Measurements from ENCODE around the gene PPME1. TPM values are rescaled to one million over a fixed set of nuclear protein-coding genes. Genes with fewer than 3 reads are reported as not detected.

Gene PPME1
- total and polyA plus RNA-seq, 2 donors (not counting 1 experiment from before 2014, with no cell fraction given) = 11.2 to 23.6 TPM

GRCh38 chr11:74297484-74297883 is 126.4 kb downstream of the PPME1 start:
- H3K27ac ChIP-seq (ENCODE audit: low read length in 2 of 2) = no peak overlapping the region
- no peak for DNase-seq
- WGBS (ENCODE audit: insufficient coverage) = no CpG with 5 or more reads among the region's 1 CpG
- H4K20me1 ChIP-seq (ENCODE audit: control insufficient read depth, insufficient read depth, low read length, poor library complexity, severe bottlenecking) = no peaks in the 10 kb centered on the region
- H3K9me3 ChIP-seq (ENCODE audit: control extremely low read depth in 1 of 3, control insufficient read depth in 2 of 3, insufficient read depth in 1 of 3, low read length in 2 of 3) = no peaks in the 10 kb centered on the region
- no peak overlapping the region for H3K4me3 Mint-ChIP-seq
- no peaks in the 10 kb centered on the region for H3K4me1 ChIP-seq (ENCODE audit: control insufficient read depth in 2 of 2, insufficient read depth in 2 of 2, low read length in 2 of 2)
- no peak overlapping the region for H3K9ac ChIP-seq (ENCODE audit: low read length)
- no peak overlapping the region for H3K4me2 ChIP-seq (replicated peaks; ENCODE audit: low read depth, low read length, poor library complexity, severe bottlenecking)
- ATAC-seq (ENCODE audit: low read depth) = no peak
- H2AFZ ChIP-seq (ENCODE audit: insufficient read depth, low read depth, low read length, poor library complexity, severe bottlenecking) = no peak overlapping the region
- no peaks in the 10 kb centered on the region for H3K4me1 Mint-ChIP-seq
- TF ChIP-seq EZH2 (IDR thresholded peaks at IDR 0.05; ENCODE audit: borderline replicate concordance, insufficient read depth, low read depth, low read length, poor library complexity, severe bottlenecking) = no peak
- TF ChIP-seq, protein P1, sequence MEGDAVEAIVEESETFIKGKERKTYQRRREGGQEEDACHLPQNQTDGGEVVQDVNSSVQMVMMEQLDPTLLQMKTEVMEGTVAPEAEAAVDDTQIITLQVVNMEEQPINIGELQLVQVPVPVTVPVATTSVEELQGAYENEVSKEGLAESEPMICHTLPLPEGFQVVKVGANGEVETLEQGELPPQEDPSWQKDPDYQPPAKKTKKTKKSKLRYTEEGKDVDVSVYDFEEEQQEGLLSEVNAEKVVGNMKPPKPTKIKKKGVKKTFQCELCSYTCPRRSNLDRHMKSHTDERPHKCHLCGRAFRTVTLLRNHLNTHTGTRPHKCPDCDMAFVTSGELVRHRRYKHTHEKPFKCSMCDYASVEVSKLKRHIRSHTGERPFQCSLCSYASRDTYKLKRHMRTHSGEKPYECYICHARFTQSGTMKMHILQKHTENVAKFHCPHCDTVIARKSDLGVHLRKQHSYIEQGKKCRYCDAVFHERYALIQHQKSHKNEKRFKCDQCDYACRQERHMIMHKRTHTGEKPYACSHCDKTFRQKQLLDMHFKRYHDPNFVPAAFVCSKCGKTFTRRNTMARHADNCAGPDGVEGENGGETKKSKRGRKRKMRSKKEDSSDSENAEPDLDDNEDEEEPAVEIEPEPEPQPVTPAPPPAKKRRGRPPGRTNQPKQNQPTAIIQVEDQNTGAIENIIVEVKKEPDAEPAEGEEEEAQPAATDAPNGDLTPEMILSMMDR (IDR thresholded peaks at IDR 0.05) = no peak
- no peak overlapping the region for H3K27ac Mint-ChIP-seq
- H3K27me3 ChIP-seq (replicated peaks in 1 of 4; ENCODE audit: control extremely low read depth in 1 of 4, control insufficient read depth in 3 of 4, insufficient read depth in 4 of 4, low read length in 3 of 4) = peaks cover 0 to 13% (median 5%) of the 10 kb centered on the region in 4 experiments
- ChIA-PET POLR2A (no interaction called here), CTCF (no interaction called here)
- intact Hi-C loops (cut with micrococcal nuclease) = no loop called here
- H3K27me3 Mint-ChIP-seq = peaks cover 37% of the 10 kb centered on the region
- H3K79me2 ChIP-seq (ENCODE audit: control insufficient read depth, insufficient read depth, low read length) = no peaks in the 10 kb centered on the region
- H3K4me3 ChIP-seq (ENCODE audit: control extremely low read depth in 1 of 5, extremely low read depth in 1 of 5, insufficient read depth in 1 of 5, low read depth in 2 of 5, low read length in 4 of 5) = no peak overlapping the region
- no peaks in the 10 kb centered on the region for H3K9me3 Mint-ChIP-seq (ENCODE audit: insufficient read depth)
- H3K36me3 ChIP-seq (replicated peaks in 1 of 2; ENCODE audit: control extremely low read depth in 1 of 2, control insufficient read depth in 1 of 2, extremely low read depth in 1 of 2, insufficient read depth in 2 of 2, low read length in 1 of 2) = no peaks in the 10 kb centered on the region

DNA sequence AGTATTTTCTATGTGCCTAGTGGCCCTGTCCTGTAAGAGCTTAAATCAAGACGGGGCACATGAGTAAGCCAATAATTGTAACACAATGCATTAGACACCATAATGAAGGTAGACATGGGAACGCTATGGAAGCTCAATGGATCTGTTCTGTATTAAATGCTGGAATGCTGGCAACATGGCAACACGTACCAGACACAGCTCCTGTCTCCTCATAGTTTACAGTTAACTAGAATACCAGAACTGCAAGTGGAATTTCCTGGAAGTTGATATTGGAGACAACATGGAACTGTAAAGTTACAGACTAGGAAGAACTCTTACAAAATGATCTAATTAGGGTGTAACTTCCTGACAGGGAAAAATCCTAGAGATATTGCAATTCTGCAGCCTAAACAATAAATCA is 127.9 kb downstream of the PPME1 start:
- WGBS (ENCODE audit: insufficient coverage) = 100% methylated on average over 1 of the region's 3 CpGs
- Histone ChIP-seq H3K27ac (ENCODE audit: low read length in 2 of 2) (no peak overlapping the region), H4K20me1 (ENCODE audit: control insufficient read depth, insufficient read depth, low read length, poor library complexity, severe bottlenecking) (no peaks in the 10 kb centered on the region), H3K36me3 (replicated peaks in 1 of 2; ENCODE audit: control extremely low read depth in 1 of 2, control insufficient read depth in 1 of 2, extremely low read depth in 1 of 2, insufficient read depth in 2 of 2, low read length in 1 of 2) (no peaks in the 10 kb centered on the region), H2AFZ (ENCODE audit: insufficient read depth, low read depth, low read length, poor library complexity, severe bottlenecking) (no peak overlapping the region), H3K9ac (ENCODE audit: low read length) (no peak overlapping the region), H3K9me3 (ENCODE audit: control extremely low read depth in 1 of 3, control insufficient read depth in 2 of 3, insufficient read depth in 1 of 3, low read length in 2 of 3) (no peaks in the 10 kb centered on the region), H3K79me2 (ENCODE audit: control insufficient read depth, insufficient read depth, low read length) (no peaks in the 10 kb centered on the region), H3K4me1 (ENCODE audit: control insufficient read depth in 2 of 2, insufficient read depth in 2 of 2, low read length in 2 of 2) (no peaks in the 10 kb centered on the region), H3K4me3 (ENCODE audit: control extremely low read depth in 1 of 5, extremely low read depth in 1 of 5, insufficient read depth in 1 of 5, low read depth in 2 of 5, low read length in 4 of 5) (no peak overlapping the region), H3K27me3 (replicated peaks in 1 of 4; ENCODE audit: control extremely low read depth in 1 of 4, control insufficient read depth in 3 of 4, insufficient read depth in 4 of 4, low read length in 3 of 4) (peaks cover 0 to 13% (median 5%) of the 10 kb centered on the region in 4 experiments), H3K4me2 (replicated peaks; ENCODE audit: low read depth, low read length, poor library complexity, severe bottlenecking) (no peak overlapping the region)
- Mint-ChIP-seq H3K4me1 (no peaks in the 10 kb centered on the region), H3K27ac (no peak overlapping the region), H3K9me3 (ENCODE audit: insufficient read depth) (no peaks in the 10 kb centered on the region), H3K4me3 (no peak overlapping the region), H3K27me3 (peaks cover 34% of the 10 kb centered on the region)
- POLR2A ChIA-PET = no interaction called here
- intact Hi-C loops (cut with micrococcal nuclease) = no loop called here
- CTCF ChIA-PET = interaction anchor here (0.5 kb wide), 1 partner anchor 60 kb away, joined by 3 read pairs; no protein-coding TSS in a partner anchor
- TF ChIP-seq, protein P1 (IDR thresholded peaks at IDR 0.05) = no peak
- TF ChIP-seq EZH2 (IDR thresholded peaks at IDR 0.05; ENCODE audit: borderline replicate concordance, insufficient read depth, low read depth, low read length, poor library complexity, severe bottlenecking) = no peak
- ATAC-seq (ENCODE audit: low read depth) (no peak), DNase-seq (no peak)

Small RNA genes within 50 kb of the gene (small RNA-seq; reads per million reads assigned to genes)
- gene AP002392.1 (ENCODE audit: insufficient read length, low read depth, low replicate concordance) (not detected), gene RF00409 (ENCODE audit: insufficient read length, low read depth, low replicate concordance) (not detected)

Other genes with a start within 250 kb of the PPME1 start
- 0.15 TPM in 1 of 2 replicates, not detected in the other for gene DNAJB13, start 220.3 kb upstream of the PPME1 start, total RNA-seq
- 0.27 TPM in 1 of 2 replicates, not detected in the other for gene DNAJB13, start 220.3 kb upstream of the PPME1 start, polyA plus RNA-seq
- 613 and 652 TPM in 2 replicates for gene UCP2, start 188.4 kb upstream of the PPME1 start, total RNA-seq
- 497 and 697 TPM in 2 replicates for gene UCP2, start 188.4 kb upstream of the PPME1 start, polyA plus RNA-seq
- gene UCP3, start 162.2 kb upstream of the PPME1 start, total RNA-seq = 8.4 and 11.0 TPM in 2 replicates
- gene UCP3, start 162.2 kb upstream of the PPME1 start, polyA plus RNA-seq = 6.3 and 8.9 TPM in 2 replicates
- gene C2CD3, start 287 bp upstream of the PPME1 start, total RNA-seq = 63.9 and 69.0 TPM in 2 replicates
- 17.2 and 19.8 TPM in 2 replicates for gene C2CD3, start 287 bp upstream of the PPME1 start, polyA plus RNA-seq
- gene P4HA3, start 140.4 kb downstream of the PPME1 start, total RNA-seq = not detected in 2 replicates
- not detected in 2 replicates for gene P4HA3, start 140.4 kb downstream of the PPME1 start, polyA plus RNA-seq
- 8.4 and 12.6 TPM in 2 replicates for gene PGM2L1, start 227.1 kb downstream of the PPME1 start, total RNA-seq
- 1.4 and 1.6 TPM in 2 replicates for gene PGM2L1, start 227.1 kb downstream of the PPME1 start, polyA plus RNA-seq

Data from B cell (primary cell).